GM18526 (cell line): ENCODE measurements around the gene BTD.

ENCODE experiments used
- POLR2A ChIP-seq: IDR thresholded peaks from 3 replicates; pipeline ENCODE4 v1.6.1; 2011; ENCODE audit not compliant: insufficient read length; ENCODE audit errors: extremely low read depth

BTD gene

DNA sequence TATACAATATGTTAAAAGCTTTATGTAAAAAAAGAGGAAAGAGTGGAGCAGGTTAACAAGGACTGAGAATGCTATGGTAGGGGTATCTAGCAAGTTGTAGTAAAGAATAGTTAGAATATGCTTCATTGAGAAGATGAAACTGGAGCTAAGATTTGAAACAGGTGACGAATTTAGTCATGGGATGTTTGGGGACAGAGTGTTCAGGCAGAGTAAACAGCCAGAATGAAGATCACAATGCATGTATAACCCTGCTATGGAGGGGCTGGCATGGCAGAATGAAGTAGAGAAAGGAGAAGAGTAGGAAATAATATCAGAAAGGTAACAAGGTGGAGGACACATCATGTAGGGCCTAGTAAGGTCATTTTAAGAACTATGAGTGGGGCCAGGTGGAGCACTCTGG lies 72.0 kb downstream of the BTD start:
- no peak for TF ChIP-seq POLR2A

DNA sequence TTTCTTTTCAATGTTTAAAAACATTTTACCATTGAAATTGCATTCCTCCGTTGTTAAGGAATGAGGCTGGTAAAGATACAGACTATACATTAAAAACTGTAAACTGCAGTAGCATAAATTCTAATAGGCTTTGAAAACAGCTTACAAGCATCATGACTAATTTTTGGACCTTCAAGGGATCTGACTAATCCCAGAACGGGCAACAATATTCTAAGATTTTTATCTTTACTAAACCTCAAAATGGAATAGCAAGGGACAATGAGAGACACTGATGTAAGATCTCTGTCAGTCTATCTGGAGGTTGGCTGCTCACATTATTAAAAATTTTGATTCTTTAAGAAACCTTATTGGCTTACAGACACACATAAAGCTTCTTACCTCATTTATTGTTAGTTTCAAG lies 74.7 kb downstream of the BTD start:
- no peak for TF ChIP-seq POLR2A

DNA sequence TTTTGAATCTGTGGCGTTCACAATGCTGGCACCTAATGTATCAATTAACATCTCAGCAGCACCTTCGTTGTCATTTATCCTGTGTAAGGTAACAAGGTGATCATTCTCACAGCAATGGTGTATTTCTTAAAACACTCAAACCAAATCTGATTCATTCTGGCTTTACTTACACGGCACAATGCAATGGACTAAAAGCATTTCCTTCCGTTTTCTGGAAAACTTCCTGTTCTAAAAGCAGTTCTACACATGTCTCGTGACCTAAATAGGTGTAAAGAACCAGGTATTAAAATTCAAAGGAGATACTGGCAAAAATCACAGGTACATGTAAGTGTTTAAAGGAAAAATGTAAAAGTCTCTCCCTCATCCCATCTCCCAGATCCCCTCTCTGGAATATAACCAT lies 77.8 kb downstream of the BTD start:
- TF ChIP-seq POLR2A = no peak

DNA sequence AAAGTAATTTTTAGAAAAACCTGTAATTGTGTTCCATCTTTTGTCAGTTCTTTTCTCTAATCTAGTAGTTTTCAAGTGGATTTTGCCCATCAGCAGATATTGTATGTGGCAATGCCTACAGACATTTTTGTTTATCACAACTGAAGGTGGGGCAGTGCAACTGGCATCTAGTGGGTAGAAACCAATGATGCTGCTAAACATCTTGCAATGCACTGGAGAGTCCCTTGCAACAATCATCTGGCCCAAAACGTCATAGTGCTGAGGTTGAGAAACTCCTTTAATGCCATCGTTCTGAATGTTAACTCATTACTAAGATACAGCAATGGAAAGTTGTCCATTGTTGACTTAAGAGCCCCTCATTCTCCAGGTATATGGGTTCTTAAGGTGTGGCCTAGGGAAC lies 80.1 kb downstream of the BTD start:
- TF ChIP-seq POLR2A = no peak

DNA sequence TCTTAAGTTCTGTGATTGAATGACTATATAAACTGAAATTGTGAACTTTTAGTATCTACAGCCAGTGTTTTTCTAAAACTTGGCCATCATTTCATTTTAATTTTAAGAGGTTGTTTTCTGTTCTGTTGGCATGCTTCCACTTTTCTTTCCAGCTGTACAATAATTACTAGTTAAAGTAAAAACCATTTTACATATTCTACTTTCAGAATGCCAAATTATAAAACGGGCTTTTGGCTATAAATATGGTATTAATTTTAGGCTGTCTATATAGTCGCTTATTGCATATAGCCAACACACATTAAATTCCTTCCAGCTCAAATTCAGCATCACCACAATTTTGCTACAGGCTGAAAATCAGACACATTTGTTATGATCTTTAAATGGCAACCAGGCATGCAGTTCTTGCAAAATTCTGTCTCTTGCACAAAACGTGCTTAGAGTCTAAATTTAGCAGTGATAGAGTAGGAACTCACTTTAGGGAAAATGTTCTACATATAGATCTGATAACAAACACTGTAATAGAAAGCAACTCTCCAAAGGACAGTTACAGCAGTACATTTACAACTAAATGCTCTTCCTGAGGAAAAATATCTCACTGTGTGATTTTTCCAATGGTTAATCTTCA lies 81.1 kb downstream of the BTD start:
- TF ChIP-seq POLR2A = no peak

DNA sequence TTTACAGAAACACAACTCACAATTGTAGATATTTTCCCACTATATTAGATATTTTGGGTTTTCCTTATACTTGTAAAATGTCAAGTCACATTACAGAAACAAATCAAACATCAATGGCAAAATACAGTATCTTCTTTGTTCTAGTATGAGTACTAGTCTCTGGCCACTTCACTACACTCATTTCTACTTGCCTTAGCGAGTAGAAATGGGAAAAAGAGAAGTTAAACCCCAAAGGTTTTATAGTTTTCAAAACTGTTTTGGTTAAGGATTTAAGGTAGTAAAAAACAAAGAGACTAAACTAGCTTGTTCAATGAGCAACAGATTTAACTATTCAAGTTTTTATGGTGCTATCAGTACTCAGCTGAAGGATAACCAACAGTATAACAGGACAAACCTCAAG lies 81.7 kb downstream of the BTD start:
- TF ChIP-seq POLR2A = no peak

DNA sequence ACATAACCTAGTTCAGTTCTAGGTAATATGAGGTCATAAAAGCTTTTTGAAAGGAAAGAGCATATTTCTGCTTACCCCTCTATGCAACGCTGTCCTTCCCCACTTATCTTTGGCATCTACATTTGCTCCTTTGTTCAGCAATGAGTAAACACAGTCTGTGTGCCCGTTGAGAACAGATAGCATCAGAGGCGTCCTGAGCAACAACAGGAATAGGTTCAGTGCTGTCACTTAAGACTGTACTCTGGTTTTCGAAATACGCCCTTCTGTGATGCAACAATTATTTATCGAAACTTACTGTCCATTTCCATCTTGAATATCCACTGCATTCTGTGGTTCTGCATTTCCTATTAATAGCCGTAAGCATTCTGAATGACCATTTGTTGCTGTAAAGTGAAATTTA lies 84.4 kb downstream of the BTD start:
- no peak for TF ChIP-seq POLR2A

DNA sequence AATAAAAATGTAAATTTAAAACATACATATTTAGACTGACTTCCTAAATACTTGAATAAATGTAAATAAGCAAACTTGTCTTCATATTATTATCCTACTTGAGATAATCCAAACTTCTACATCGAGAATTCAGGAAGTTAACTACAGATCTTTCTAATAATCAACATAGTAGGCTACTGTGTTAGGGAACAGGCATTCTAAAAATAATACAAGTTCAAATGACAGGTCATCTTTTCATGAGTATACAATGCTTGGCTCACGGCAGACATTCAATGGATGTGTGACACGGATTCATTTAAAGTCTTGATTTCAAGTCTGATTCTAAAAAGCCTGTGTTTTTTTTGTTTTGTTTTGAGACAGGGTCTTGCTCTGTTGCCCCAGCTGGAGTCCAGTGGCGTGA lies 88.7 kb downstream of the BTD start:
- no peak for TF ChIP-seq POLR2A

DNA sequence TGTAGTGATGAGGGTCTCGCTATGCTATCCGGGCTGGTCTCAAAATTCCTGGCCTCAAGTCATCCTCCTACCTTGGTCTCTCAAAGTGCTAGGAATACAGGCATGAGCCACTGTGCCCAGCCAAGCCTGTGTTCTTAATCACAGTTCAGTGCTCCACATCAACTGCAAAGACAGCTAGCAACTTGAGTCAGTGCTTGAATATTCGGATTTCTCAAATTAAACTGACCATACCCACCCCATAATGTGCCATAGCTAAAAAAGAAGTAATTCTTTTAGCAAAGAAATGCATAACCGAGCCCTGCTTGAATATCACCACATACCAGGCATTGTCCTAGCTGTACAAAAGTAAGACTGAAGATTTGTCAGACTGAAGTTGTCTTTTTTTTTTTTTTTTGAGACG lies 89.2 kb downstream of the BTD start:
- TF ChIP-seq POLR2A = no peak

DNA sequence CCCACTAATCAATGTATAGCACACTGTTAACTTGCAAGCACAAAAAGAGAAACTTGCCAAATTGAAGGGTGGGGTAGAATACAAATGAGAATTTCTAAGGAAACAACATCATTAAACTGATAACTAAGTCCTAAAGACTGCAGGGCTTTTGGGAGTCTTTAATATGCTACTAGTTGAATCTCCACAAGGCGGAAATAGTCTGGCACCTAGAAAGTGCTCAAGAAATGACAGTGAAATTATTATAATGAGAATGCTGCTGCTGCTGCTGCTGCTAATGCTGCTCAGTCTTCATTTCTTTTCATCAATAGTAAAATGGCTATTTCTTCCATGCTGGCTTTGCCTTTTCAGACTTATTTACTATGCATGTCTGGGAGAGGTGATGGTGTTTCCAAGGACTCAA lies 91.8 kb downstream of the BTD start:
- TF ChIP-seq POLR2A = no peak

DNA sequence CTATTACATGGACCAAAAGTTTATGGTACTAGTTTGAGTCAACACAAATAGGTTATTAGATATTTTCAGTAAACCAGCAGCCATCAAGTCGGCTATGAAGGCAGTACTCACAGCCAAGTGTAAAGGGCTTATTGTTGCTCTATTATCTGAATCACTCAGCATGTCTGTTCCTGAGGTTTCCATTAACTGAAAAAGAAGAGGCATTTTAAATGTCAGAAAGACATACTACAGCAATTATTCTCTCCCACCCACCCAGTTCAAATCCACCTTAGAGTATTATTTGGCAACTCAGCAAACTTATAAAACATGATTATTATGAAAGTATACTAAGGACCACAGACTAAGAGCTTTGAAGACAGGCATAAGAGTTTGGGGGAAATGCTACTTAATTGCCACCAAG lies 93.1 kb downstream of the BTD start:
- TF ChIP-seq POLR2A = no peak
